Measurements from ENCODE around the gene NEU4.
"Not testable (repeated sequence)": the region's sequence is repeated elsewhere in the genome, so short reads cannot be mapped to it uniquely, and the experiment has no call there.

Gene NEU4

GRCh38 chr2:241775223-241776177 is 33.5 kb upstream of the NEU4 start:
- DNase-seq: no peak

GRCh38 chr2:241776336-241777169 is 32.4 kb upstream of the NEU4 start, which contains the start of gene GAL3ST2:
TSS of gene GAL3ST2 (plus strand) at chr2:241776822. CDS start at chr2:241776956, 134 bp downstream.
- no peak for DNase-seq

GRCh38 chr2:241777170-241777685 is 31.8 kb upstream of the NEU4 start:
- no peak for DNase-seq

GRCh38 chr2:241777686-241778627 is 31.0 kb upstream of the NEU4 start:
- no peak for DNase-seq

GRCh38 chr2:241780939-241781569 is 27.9 kb upstream of the NEU4 start:
- DNase-seq: no peak

- DNase-seq: not testable (repeated sequence)
Observed at GRCh38 chr2:241782053-241782452, 26.9 kb upstream of the NEU4 start.

GRCh38 chr2:241788135-241788534 is 20.9 kb upstream of the NEU4 start:
- no peak for DNase-seq

GRCh38 chr2:241788572-241788971 is 20.4 kb upstream of the NEU4 start:
- DNase-seq: no peak

GRCh38 chr2:241791385-241791784 is 17.6 kb upstream of the NEU4 start:
- DNase-seq: not testable (repeated sequence)

- no peak for DNase-seq
Observed at GRCh38 chr2:241793385-241793784, 15.6 kb upstream of the NEU4 start.

- no peak for DNase-seq
Observed at GRCh38 chr2:241794250-241794823, 14.7 kb upstream of the NEU4 start.

- DNase-seq: no peak
Observed at GRCh38 chr2:241795021-241795999, 13.7 kb upstream of the NEU4 start.

- no peak for DNase-seq
Observed at GRCh38 chr2:241796209-241796608, 12.8 kb upstream of the NEU4 start.

GRCh38 chr2:241796610-241797138 is 12.3 kb upstream of the NEU4 start:
- no peak for DNase-seq

GRCh38 chr2:241797441-241798080 is 11.4 kb upstream of the NEU4 start:
- DNase-seq: no peak

- DNase-seq: no peak
Observed at GRCh38 chr2:241798081-241798630, 10.8 kb upstream of the NEU4 start.

- DNase-seq: no peak
Observed at GRCh38 chr2:241798631-241799521, 10.1 kb upstream of the NEU4 start.
